K562 (cell line): ENCODE data around the gene BZW2. TPM values are rescaled to one million over a fixed set of nuclear protein-coding genes. Genes with fewer than 3 reads are reported as not detected.

Experiments
- CBFB ChIP-seq: sonication (generic); formaldehyde crosslinking; IDR thresholded peaks from 2 replicates; pipeline ENCODE4 v1.4.0; 2020; ENCODE audit warnings: mild to moderate bottlenecking, missing genetic modification reagents
- CHAMP1 ChIP-seq: fragments of 450-650 bp; IDR thresholded peaks from 2 replicates; pipeline ENCODE4 v1.6.1; 2016; ENCODE audit warnings: mild to moderate bottlenecking
- CHD1 ChIP-seq: fragments of 200-600 bp; sonication (generic); IDR thresholded peaks from one replicate; pipeline ENCODE4 v1.6.1; 2012; ENCODE audit warnings: mild to moderate bottlenecking, moderate library complexity, low read length, inconsistent platforms
- COPS2 ChIP-seq: fragments of 450-650 bp; conservative IDR thresholded peaks from 2 replicates; pipeline ENCODE4 v1.6.1; 2016; ENCODE audit warnings: mild to moderate bottlenecking, moderate library complexity
- HDAC1 ChIP-seq, 2 experiments: fragments of 450-650 bp; IDR thresholded peaks; 2 replicates each; pipeline ENCODE4 v1.6.1; 2016 to 2017; ENCODE audit warnings: inconsistent platforms in 1 of 2, mild to moderate bottlenecking in 1 of 2, moderate library complexity in 1 of 2
- HOXB6 ChIP-seq: fragments of 250-450 bp; sonication (Bioruptor Pico); IDR thresholded peaks from 2 replicates; pipeline ENCODE4 v1.5.1; 2022; ENCODE audit warnings: mild to moderate bottlenecking, borderline replicate concordance
- IRF2 ChIP-seq: sonication (generic); formaldehyde crosslinking; IDR thresholded peaks from 2 replicates; pipeline ENCODE4 v1.8.1; 2022; ENCODE audit warnings: mild to moderate bottlenecking, missing genetic modification reagents
- KLF6 ChIP-seq: fragments of 250-450 bp; sonication (Bioruptor Pico); IDR thresholded peaks from 2 replicates; pipeline ENCODE4 v1.4.0; 2020; ENCODE audit warnings: mild to moderate bottlenecking, moderate library complexity, borderline replicate concordance
- MTA3 ChIP-seq: fragments of 450-650 bp; formaldehyde crosslinking; IDR thresholded peaks from 2 replicates; pipeline ENCODE4 v1.6.1; 2017; ENCODE audit warnings: mild to moderate bottlenecking, borderline replicate concordance
- NR2C2 ChIP-seq, 2 experiments: fragments of 200-800 bp in 1 of 2; sonication (Bioruptor generic) in 1 of 2; sonication (generic) in 1 of 2; formaldehyde crosslinking in 1 of 2; IDR thresholded peaks; 2 replicates each; pipeline versions ENCODE4 v1.6.1 to v1.8.0; 2016 to 2022; ENCODE audit warnings: mild to moderate bottlenecking in 1 of 2, missing compliant biosample characterization in 1 of 2, missing genetic modification characterization in 1 of 2, missing genetic modification reagents in 1 of 2
- RBFOX2 ChIP-seq: fragments of 200-400 bp; formaldehyde crosslinking; IDR thresholded peaks from 2 replicates; pipeline ENCODE4 v1.6.1; 2017; ENCODE audit warnings: low read depth, mild to moderate bottlenecking, low read length, moderate library complexity
- RBM39 ChIP-seq: fragments of 200-400 bp; formaldehyde crosslinking; optimal IDR thresholded peaks from 2 replicates; pipeline ENCODE3; 2018; ENCODE audit warnings: low read depth, low read length
- SMAD1 ChIP-seq: fragments of 150-350 bp; IDR thresholded peaks from 2 replicates; pipeline ENCODE4 v1.6.1; 2014; ENCODE audit warnings: low read length, low read depth; ENCODE audit not compliant: partially characterized antibody
- SMAD3 ChIP-seq: fragments of 450-650 bp; formaldehyde crosslinking; conservative IDR thresholded peaks from 2 replicates; pipeline ENCODE4 v1.4.0; 2020; ENCODE audit warnings: mild to moderate bottlenecking
- SMARCA4 ChIP-seq: fragments of 450-650 bp; IDR thresholded peaks from 2 replicates; pipeline ENCODE4 v1.6.1; 2016
- ZBTB43 ChIP-seq: sonication (generic); formaldehyde crosslinking; IDR thresholded peaks from 2 replicates; pipeline ENCODE4 v1.8.0; 2023; ENCODE audit warnings: mild to moderate bottlenecking, missing genetic modification reagents
- ZBTB5 ChIP-seq: fragments of 450-650 bp; IDR thresholded peaks from 2 replicates; pipeline ENCODE4 v1.6.1; 2017; ENCODE audit warnings: antibody characterized with exemption
- ZFX ChIP-seq: sonication (generic); formaldehyde crosslinking; IDR thresholded peaks from 2 replicates; pipeline ENCODE4 v1.8.0; 2022; ENCODE audit warnings: mild to moderate bottlenecking, missing genetic modification reagents, moderate library complexity
- ZNF79 ChIP-seq: fragments of 250-450 bp; sonication (Bioruptor Pico); IDR thresholded peaks from 2 replicates; pipeline ENCODE4 v1.4.0; 2020; ENCODE audit warnings: low read depth, mild to moderate bottlenecking, moderate library complexity
- ZNF830 ChIP-seq: fragments of 250-450 bp; sonication (Bioruptor Pico); IDR thresholded peaks from 2 replicates; pipeline ENCODE4 v1.5.0; 2021; ENCODE audit warnings: mild to moderate bottlenecking
- polyA plus RNA-seq, 8 experiments: library from polyadenylated mRNA; depleted of rRNA in 4 of 8; stranded (reverse) in 5 of 8; unstranded in 3 of 8; fragments of >200 nt; fragmentation: Nextera tagmentation in 2 of 8; fragmentation: Illumina TruSeq in 1 of 8; extraction: Ambion mirVana in 2 of 8; extraction: Trizol in 1 of 8; gene quantifications; 2 replicates each; pipeline versions ENCODE4 v1.2.1 to v1.2.3, GENCODE V29; 2011 to 2014; ENCODE audit warnings: inconsistent platforms in 1 of 8, missing spikeins in 1 of 8
- total RNA-seq, 7 experiments: library from RNA; depleted of rRNA in 6 of 7; stranded (reverse); fragments of >200 nt in 6 of 7; fragmentation: Illumina TruSeq in 2 of 7; extraction: Trizol in 2 of 7; gene quantifications; 2 replicates each; pipeline versions ENCODE4 v1.2.1 to v1.2.3, GENCODE V29; 2011 to 2021; ENCODE audit warnings: low replicate concordance in 1 of 7

BZW2 gene
- total and polyA plus RNA-seq, 9 of the 15 experiments (the other 6 are each of a cell fraction or from before 2014, with no cell fraction given), result 140 to 316 (median 173) TPM

GRCh38 chr7:16668049-16668858, 22.3 kb downstream of the BZW2 start (continued):
- no peak for TF ChIP-seq IRF2 (CRISPR knock-in tag)
- TF ChIP-seq RBM39, result no peak
- TF ChIP-seq ZBTB5, result no peak
- 0 out of 2 replicates have a peak, but pooled peaks have one; percentile 49 for TF ChIP-seq ZNF830 (CRISPR knock-in tag)
- no peak for TF ChIP-seq CBFB (CRISPR knock-in tag)
- 0 out of 2 replicates have a peak, but pooled peaks have one; percentile 67 for TF ChIP-seq MTA3
- TF ChIP-seq ZBTB43 (CRISPR knock-in tag), result no peak
- no peak for TF ChIP-seq COPS2
- no peak for TF ChIP-seq SMAD1
- TF ChIP-seq ZFX, result no peak
- peak; percentile 63; the same call in 1 of the 2 replicates for TF ChIP-seq ZNF79 (CRISPR knock-in tag)
- no peak for TF ChIP-seq CHD1
- TF ChIP-seq RBFOX2, result no peak
- TF ChIP-seq SMAD3, result peak; percentile 87
- no peak for TF ChIP-seq HDAC1 (IDR thresholded peaks at IDR 0.05)
- TF ChIP-seq SMARCA4, result peak; percentile 90
- TF ChIP-seq HOXB6 (CRISPR knock-in tag), result no peak
- peak; percentile 68 for TF ChIP-seq CHAMP1
- no peak for TF ChIP-seq NR2C2 (CRISPR knock-in tag; IDR thresholded peaks at IDR 0.05)
- TF ChIP-seq NR2C2 (tag; IDR thresholded peaks at IDR 0.05), result peak; percentile 76
- peak; percentile 93 for TF ChIP-seq KLF6
